NCI-H187 treated with DMSO at 0.1 percent for 48 hours (cell line): ENCODE results near the gene PDZD2.
"Not testable (repeated sequence)": the region's sequence is repeated elsewhere in the genome, so short reads cannot be mapped to it uniquely, and the experiment has no call there.

Source experiments
- DNase-seq: peaks from one replicate; lab custom pipeline; 2025; lab: John Stamatoyannopoulos, UW

Gene PDZD2

GRCh38 chr5:31769530-31769929 is 130.6 kb downstream of the PDZD2 start:
- DNase-seq = no peak

DNA sequence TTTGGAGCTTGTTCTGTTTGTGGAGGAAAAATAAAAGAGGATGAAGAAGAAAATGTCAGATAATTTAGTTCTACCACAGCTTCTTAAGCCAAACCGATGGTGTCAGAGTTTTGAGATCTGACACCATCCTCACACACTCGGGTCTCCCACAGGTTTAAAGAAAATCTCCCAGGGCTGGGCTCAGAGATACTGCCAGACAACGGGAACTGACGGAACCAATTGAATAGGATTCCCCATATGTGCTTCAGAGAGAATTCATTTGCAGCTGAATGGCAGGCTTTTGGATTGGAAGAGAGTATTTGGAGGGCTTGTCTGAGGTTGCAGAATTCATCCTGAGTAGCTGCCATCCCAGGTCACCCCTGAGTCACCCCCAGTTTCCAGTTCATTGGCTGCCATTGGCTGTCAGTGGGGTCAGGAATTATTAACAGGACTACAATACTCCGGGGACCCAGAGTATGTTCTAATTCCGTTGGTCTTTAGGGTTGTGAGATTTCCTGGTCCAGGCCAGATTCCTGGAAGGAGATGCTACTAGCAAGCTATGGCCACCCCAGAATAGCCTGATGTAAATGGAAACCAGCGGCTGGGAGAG is 131.3 kb downstream of the PDZD2 start:
- DNase-seq = no peak

- DNase-seq = no peak
Observed at GRCh38 chr5:31770998-31771397, 132.1 kb downstream of the PDZD2 start.

- no peak for DNase-seq
Observed at GRCh38 chr5:31771500-31771899, 132.6 kb downstream of the PDZD2 start.

DNA sequence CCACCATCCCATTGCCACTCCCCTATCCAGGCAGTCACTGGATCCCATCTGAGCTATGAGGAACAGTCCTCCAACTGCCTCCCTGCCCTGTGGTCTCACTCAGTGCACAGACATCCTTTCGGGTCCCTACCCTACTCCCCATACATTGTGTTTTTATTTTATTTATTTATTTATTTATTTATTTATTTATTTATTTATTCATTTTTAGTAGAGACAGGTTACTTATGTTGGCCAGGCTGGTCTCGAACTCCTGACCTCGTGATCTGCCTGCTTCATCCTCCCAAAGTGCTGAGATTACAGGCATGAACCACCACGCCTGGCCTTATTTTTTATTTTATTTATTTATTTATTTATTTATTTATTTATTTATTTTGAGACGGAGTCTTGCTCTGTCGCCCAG is 137.4 kb downstream of the PDZD2 start:
- not testable (repeated sequence) for DNase-seq

DNA sequence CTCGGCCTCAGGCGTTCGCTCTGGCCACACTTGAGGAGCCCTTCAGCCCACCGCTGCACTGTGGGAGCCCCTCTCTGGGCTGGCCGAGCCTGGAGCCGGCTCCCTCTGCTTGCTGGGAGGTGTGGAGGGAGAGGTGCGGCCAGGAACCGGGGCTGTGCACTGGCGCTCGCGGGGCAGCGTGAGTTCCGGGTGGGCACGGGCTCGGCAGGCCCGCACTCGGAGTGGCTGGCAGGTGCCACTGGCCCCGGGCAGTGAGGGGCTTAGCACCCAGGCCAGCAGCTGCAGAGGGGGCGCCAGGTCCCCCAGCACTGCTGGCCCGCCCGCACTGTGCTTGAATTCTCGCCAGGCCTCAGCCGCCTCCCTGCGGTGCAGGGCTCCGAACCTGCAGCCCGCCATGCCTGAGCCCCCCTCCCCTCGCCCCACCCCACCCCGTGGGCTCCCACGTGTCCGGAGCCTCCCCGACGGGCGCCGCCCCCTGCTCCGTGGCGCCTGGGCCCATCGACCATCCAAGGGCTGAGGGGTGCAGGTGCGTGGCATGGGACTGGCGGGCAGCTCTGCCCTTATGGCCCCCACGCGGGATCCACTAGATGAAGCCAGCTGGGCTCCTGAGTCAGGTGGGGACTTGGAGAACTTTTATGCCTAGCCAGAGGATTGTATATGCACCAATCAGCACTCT is 138.2 kb downstream of the PDZD2 start:
- no peak for DNase-seq

GRCh38 chr5:31781772-31782171 is 142.8 kb downstream of the PDZD2 start:
- no peak for DNase-seq

- DNase-seq = no peak
Observed at GRCh38 chr5:31783086-31783645, 144.2 kb downstream of the PDZD2 start.

GRCh38 chr5:31783731-31784130 is 144.8 kb downstream of the PDZD2 start:
- DNase-seq = no peak

DNA sequence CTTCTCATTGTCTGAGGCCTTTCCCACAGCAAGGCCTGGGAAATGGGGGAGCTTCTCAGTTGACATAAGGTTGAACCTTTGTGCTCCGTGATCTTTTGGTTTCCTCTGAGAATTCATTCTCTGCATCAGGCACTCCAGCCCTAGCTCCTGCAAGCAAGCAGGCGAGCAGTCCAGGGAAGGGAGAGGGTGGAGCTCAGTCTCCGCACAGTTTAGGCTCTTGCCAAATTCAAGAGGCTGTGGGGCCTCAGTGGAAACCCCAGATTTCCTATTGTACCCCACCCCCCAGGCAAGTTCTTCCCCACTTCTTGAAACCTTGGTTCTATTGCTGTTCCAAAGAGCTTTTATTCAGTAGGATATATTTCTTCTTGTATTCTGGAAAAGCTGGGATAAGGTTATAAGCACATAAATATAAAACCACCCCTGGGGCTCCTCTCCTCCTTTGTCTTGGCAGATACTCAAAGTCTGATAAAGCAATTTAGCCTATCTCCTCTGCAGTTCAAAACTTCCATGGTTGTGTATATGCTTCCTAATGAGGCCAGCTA is 147.2 kb downstream of the PDZD2 start:
- DNase-seq = no peak

GRCh38 chr5:31794009-31794408 is 155.1 kb downstream of the PDZD2 start:
- DNase-seq = no peak

GRCh38 chr5:31798168-31798567 is 159.2 kb downstream of the PDZD2 start:
- DNase-seq = no peak

DNA sequence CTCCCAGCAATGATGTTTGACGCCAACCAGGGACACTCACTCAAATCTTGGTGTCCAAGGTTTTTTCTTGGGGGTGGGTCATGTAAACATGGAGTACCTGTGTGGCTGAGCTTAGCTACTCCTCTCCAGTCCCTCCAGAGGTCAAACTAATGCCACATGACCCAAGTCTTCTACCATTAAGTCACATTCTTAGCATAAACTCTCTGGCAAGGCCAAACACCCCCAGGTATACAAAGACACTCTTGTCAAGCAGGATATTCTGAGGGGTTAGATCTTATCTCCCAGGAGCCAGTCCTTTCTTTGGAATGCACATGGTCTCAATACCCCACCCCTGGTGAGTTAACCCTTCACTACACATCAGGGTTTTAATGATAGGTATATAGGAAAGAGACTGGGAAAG is 161.4 kb downstream of the PDZD2 start:
- no peak for DNase-seq

DNA sequence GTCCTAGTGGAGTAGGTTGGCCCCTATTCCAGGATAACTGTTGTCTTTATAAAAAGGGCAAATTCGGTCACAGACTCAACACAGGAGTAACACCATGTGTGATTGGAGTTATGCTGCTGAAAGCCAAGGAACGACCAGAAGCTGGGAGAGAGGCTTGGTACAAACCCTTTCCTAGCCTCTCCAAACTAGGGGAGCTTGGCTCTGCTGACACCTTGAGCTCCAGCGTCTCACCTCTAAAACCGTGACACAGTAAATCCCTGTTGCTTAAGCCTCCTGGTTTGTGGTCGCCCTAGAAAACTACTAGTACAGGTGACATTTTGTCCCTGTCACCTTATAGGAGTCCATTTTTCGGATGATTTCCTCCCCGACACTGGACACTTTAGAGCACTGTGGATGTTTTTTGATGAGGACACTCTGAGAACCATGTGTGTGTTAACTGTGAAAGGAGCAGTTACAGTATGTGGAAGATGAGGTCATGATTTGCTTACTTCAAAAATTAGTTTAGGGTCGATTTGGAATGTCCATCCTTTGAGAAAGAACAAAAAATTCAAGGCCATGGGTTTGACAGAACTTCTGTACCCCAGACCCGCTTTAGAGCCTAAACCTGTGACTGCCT is 167.0 kb downstream of the PDZD2 start:
- no peak for DNase-seq

GRCh38 chr5:31806561-31806960 is 167.6 kb downstream of the PDZD2 start:
- no peak for DNase-seq

DNA sequence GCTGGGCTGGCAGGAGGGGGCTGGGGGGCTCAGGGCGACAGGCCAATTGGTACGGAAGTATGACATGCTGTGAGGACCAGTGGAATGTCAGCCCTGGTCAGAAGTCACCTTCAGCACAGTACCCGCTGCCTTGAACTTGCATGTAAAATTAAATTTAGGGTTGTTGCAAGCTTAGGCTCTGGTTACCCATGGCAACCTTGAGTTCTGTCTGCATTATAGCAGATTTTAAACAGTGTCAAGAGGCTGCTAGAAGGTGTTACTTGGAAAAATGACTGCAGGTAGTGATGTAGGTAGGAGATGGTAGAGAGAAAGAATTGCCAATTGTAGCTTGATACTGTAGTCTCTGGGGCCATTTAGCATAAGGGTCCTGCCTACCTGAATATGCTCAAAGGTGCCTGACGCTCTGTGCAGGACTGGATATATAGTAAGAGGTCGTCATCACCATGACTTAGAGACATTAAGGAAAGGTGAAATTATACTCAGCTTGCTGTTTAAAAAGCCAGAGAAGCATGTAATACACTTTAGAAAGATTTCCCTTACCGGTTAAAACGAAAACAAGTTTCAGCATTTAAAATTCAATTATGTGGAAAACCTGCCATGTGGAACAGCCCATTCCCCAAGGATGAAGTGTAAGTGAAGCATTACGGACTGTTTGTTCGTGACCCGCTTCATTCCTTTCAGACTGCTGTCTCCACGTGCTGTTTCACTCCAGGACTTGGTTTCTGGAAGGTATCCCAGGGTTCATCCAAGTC is 169.0 kb downstream of the PDZD2 start:
- DNase-seq = no peak

DNA sequence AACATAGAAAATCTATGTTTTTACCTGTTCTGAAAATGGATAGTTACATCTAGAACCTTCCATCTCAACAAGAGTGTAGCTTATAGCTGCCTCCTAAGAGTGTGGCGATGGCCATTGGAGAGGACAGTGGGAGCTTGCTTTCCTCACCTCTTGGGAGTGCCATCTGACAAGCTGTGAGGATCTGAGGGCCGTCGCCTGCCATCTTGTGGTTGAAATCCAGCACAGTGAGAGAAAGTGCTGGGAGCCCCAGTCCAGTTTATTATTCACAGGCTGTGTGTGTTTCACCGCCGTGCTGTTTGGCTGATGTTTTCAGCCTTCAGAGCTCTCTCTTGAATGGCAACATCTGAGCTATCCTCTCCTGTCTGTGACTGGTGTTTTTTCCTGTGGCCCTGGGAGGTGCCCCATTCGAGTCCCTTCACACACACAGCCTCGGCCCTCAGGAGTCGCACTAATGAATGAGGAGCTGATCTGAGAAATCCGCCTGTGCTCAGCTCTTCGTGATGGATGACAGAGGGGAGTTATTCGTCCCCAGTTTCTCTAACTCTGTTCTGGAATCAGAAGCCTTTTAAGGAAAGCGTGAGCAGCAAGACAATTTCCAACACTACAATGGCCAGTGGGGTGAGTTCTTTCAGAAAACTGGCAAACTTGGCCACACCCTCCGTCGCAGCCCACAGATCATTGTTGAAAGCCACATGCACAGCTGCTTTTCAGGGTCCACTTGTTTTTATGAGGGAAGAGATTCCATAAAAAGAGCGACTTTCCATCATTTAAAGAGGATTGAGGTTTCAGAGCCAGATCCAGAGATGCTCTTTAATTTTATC is 170.3 kb downstream of the PDZD2 start:
- no peak for DNase-seq

DNA sequence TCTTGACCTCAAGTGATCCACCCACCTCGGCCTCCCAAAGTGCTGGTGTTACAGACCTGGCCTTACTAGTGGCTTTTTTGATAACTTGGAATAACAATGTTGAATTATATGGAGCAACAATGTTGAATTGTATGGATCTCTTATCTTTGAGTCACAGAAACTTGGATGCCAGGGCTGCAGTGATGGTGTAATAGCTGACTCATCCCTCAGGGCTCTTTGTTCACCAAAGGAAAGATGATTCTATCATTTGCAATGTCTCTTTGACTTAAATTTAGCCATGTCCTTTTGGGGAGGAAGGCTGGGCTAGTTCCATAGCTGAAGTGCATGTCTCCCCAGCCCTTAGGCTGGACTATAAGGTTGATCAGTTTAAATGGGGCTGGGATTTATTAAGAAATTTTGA is 172.3 kb downstream of the PDZD2 start:
- DNase-seq = no peak

GRCh38 chr5:31815376-31815775 is 176.4 kb downstream of the PDZD2 start:
- DNase-seq = no peak

DNA sequence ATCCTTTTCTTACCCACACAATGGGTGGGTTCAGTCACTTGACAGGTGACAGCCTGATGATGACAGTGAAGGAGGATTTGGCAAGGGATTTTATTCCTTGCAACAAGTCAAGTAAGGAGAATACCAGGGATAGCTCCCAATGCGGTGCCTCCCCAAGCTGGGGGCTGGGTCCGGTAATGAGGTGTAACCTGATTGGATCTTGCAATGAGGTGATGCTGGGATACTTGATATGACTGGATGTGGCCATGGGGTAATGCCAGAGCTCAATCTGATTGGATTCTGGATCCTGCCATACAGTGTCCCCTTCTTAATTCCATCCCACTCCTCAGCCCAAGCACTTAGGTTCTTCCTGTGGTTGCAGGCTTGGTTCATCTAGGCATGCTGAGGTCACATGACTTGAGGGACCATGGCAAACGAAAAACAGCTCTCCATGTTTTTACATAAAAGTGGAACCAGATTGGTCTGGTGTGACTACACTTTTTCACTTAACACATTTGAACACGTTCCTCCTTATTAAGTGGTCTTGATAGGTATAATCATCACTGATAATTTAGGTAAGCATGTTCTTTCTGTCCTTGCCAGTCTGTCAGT is 181.1 kb downstream of the PDZD2 start:
- no peak for DNase-seq

DNA sequence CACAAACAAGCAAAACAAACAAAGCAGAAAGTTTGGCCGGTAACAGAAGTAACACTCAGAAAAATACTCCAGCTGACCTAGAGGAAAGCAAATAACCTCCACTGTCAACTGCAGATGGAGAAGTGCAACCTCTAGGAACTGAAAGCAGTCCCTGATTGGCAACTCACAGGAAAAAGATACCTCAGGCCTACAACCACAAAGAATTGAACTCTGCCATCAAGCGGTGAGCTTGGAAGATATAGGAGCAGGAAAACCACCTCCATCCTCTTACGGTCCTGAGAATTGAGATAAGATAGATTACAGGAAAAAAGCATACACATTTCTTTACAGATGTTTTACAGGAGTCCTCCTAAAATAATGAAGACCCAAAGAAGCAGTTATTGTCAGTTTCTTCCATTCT is 184.5 kb downstream of the PDZD2 start:
- no peak for DNase-seq
